Nephron (organoid): ENCODE results near the gene HP1BP3.
"Not testable (repeated sequence)": the region's sequence is repeated elsewhere in the genome, so short reads cannot be mapped to it uniquely, and the experiment has no call there.

ENCODE experiments used
- H3K27ac Mint-ChIP-seq, 3 experiments: 2 replicates each; pipeline ENCODE4 v1.8.0; 2020; ENCODE audit warnings: mixed read lengths in 3 of 3, mild to moderate bottlenecking in 2 of 3, moderate library complexity in 1 of 3
- H3K27me3 Mint-ChIP-seq: 2 replicates; pipeline ENCODE4 v1.8.0; 2021; ENCODE audit warnings: low read depth, mild to moderate bottlenecking, moderate library complexity, mixed read lengths
- H3K36me3 Mint-ChIP-seq: 2 replicates; pipeline ENCODE4 v1.8.0; 2020; ENCODE audit warnings: low read depth, mixed read lengths
- H3K4me1 Mint-ChIP-seq: 2 replicates; pipeline ENCODE4 v1.8.0; 2020; ENCODE audit warnings: mixed read lengths
- H3K4me3 Mint-ChIP-seq, 3 experiments: 2 replicates each; pipeline ENCODE4 v1.8.0; 2020; ENCODE audit warnings: mild to moderate bottlenecking in 3 of 3, mixed read lengths in 3 of 3, moderate library complexity in 2 of 3
- H3K9me3 Mint-ChIP-seq: 2 replicates; pipeline ENCODE4 v1.8.0; 2020; ENCODE audit warnings: mixed read lengths
- TF ChIP-seq, protein P1 (sequence below), 3 experiments: fragments of 200-600 bp; sonication (generic); IDR thresholded peaks; one replicate each; pipeline ENCODE4 v1.5.0; 2021; ENCODE audit warnings: antibody characterized with exemption in 3 of 3; ENCODE audit not compliant: unreplicated experiment in 3 of 3

The HP1BP3 gene

DNA sequence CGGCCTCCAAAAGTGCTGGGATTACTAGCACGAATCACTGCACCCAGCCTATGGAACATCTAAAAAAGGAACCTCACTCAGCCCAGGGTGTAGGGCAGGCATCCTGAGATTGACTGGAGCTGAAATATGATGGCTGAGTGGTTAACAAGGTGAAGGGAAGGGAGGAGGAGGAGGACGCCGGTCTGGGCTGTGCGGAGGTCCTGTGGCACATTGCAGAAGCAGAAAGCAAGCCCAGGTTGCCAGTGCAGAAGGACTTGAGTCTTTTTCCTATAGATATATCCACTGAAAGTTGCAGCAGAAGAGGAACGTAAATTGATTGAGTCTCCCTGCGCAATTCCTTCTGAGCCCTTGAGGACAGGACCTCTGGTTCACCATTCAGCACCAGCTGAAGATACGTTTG lies 67.8 kb downstream of the HP1BP3 start:
- Mint-ChIP-seq H3K27ac (no peak overlapping the region), H3K4me1 (no peaks in the 10 kb centered on the region), H3K9me3 (no peaks in the 10 kb centered on the region), H3K27me3 (peaks cover 54% of the 10 kb centered on the region), H3K36me3 (no peaks in the 10 kb centered on the region), H3K4me3 (peak overlapping the region; percentile 76 to 81 (median 79))
- TF ChIP-seq, protein P1, sequence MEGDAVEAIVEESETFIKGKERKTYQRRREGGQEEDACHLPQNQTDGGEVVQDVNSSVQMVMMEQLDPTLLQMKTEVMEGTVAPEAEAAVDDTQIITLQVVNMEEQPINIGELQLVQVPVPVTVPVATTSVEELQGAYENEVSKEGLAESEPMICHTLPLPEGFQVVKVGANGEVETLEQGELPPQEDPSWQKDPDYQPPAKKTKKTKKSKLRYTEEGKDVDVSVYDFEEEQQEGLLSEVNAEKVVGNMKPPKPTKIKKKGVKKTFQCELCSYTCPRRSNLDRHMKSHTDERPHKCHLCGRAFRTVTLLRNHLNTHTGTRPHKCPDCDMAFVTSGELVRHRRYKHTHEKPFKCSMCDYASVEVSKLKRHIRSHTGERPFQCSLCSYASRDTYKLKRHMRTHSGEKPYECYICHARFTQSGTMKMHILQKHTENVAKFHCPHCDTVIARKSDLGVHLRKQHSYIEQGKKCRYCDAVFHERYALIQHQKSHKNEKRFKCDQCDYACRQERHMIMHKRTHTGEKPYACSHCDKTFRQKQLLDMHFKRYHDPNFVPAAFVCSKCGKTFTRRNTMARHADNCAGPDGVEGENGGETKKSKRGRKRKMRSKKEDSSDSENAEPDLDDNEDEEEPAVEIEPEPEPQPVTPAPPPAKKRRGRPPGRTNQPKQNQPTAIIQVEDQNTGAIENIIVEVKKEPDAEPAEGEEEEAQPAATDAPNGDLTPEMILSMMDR (IDR thresholded peaks at IDR 0.05; ENCODE audit: unreplicated experiment in 3 of 3): no peak

DNA sequence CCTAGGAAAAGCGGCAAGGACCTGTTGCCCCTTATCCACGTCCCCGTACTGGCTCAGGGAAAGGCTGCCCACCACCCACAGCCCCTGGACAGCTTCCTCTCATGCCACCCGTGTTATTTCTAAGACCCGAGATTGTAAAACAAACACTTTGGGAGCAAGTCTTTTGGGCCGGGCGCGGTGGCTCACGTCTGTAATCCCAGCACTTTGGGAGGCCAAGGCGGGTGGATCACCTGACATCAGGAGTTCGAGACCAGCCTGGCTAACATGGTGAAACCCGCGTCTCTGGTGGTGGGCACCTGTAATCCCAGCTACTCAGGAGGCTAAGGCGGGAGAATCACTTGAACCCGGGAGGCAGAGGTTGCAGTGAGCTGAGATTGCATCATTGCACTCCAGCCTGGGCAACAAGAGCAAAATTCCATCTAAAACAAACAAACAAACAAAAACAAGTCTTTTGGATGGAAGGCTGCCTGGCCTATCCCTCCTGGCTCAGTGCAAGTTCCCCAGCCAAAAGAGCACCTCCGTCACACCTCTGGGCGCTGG lies 68.7 kb downstream of the HP1BP3 start:
- H3K4me1 Mint-ChIP-seq, H3K36me3 Mint-ChIP-seq, H3K27ac Mint-ChIP-seq, H3K9me3 Mint-ChIP-seq: not testable (repeated sequence)
- H3K27me3 Mint-ChIP-seq: peaks cover 54% of the 10 kb centered on the region
- H3K4me3 Mint-ChIP-seq: peak overlapping the region; percentile 76 to 81 (median 79)

DNA sequence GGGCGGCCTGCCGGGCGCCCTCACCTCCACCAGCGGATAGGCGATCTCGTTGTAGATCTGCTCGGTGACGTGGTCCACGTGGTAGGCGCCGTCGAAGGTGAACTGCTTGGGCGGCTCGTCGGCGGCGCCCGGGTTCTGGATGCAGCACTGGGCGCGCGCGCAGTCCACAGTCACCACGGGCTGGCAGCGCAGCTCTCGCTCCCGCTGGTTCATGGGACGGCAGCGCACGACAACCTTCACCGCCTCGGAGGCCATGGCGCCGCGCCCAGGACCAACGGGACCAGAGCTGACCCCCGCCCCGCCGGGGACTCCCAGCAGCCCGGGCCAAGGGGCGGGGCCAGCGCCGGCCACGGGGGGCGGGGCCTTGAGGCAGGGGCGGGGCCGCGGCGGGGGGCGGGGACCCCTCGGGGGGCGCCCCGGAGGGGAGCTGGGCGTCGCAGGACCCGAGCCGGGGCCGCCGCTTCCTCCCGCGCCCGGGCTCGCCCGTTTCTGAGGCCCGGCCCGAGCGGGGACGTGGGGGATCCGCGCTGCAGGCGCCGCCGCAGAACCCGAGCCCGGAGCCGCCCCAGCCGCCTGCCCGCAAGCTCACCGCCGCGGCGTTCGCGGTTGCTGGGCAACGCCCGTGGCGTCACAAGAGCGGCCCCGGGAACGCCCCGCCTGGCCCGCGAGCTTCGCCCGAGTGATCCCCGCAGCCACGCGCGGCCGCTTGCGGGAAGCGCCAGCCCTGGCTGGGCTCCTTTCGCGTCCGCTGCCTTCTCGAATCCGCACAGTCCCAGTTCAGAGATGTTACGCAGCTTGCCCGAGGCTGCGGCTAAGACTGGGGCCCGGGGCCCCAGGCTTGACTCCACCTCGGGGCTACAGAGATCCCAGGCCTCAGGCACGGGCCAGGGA lies 69.4 kb downstream of the HP1BP3 start, which contains the start of gene KIF17:
KIF17 (minus strand) TSS at position 556 of the 891 bp plus-strand sequence; CDS start at position 255, 301 bp downstream.
- Mint-ChIP-seq H3K27ac (no peak within 1 kb of the TSS), H3K36me3 (no peaks in the 10 kb centered on the region), H3K27me3 (peaks cover 54% of the 10 kb centered on the region), H3K4me3 (peak within 1 kb of the TSS; percentile 79 to 81 (median 79)), H3K9me3 (no peaks in the 10 kb centered on the region), H3K4me1 (no peaks in the 10 kb centered on the region)
- TF ChIP-seq, protein P1 (IDR thresholded peaks at IDR 0.05; ENCODE audit: unreplicated experiment in 3 of 3): no peak

DNA sequence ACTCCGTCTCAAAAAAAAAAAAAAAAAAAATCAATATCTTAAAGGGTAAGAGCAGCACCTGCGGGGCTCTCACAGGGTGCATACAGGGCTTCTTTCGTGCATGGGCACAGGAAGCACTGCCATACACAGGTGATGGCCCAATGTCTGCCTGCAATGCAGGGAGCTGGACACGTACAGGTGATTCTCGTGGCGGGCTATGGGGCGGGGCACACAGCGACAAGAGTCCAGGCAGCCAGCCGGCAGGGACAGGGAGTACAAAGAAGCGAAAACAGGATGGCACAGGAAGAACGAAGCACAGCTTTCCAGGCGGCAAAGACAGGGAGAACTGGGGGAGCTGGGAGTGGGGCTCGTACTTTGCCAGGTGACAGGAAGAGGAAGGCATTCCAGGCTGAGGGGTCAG lies 70.9 kb downstream of the HP1BP3 start:
- peak overlapping the region; percentile 65 to 79 (median 76) for H3K4me3 Mint-ChIP-seq
- H3K27me3 Mint-ChIP-seq: peaks cover 49% of the 10 kb centered on the region
- H3K9me3 Mint-ChIP-seq: no peaks in the 10 kb centered on the region
- no peaks in the 10 kb centered on the region for H3K36me3 Mint-ChIP-seq
- peak overlapping the region in 1 of 3 experiments; percentile 30 for H3K27ac Mint-ChIP-seq
- TF ChIP-seq, protein P1 (IDR thresholded peaks at IDR 0.05; ENCODE audit: unreplicated experiment in 3 of 3): no peak
- H3K4me1 Mint-ChIP-seq: peaks cover 6% of the 10 kb centered on the region

DNA sequence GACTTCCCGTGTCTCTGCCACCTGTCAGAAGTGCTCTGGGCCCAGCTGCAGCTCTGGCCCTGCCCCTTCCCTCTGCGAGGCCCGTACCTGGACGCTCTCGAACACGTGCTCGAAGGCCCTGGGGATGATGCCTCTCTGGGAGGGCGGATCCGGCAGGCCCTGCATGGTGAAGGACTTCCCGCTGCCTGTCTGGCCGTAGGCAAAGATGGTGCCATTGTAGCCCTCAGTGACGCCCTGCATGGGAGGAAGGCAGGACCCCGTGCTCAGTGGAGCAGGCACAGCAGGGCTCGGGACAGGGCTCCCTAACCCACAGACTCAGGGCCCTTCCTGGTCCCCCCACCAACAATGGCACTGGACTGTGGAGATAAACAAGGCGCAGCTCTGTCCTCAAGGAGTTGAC lies 71.7 kb downstream of the HP1BP3 start:
- Mint-ChIP-seq H3K27me3 (peaks cover 43% of the 10 kb centered on the region), H3K4me1 (peaks cover 12% of the 10 kb centered on the region), H3K4me3 (peak overlapping the region; percentile 21 to 76 (median 38)), H3K27ac (no peak overlapping the region), H3K9me3 (no peaks in the 10 kb centered on the region), H3K36me3 (no peaks in the 10 kb centered on the region)
- TF ChIP-seq, protein P1 (IDR thresholded peaks at IDR 0.05; ENCODE audit: unreplicated experiment in 3 of 3): no peak

DNA sequence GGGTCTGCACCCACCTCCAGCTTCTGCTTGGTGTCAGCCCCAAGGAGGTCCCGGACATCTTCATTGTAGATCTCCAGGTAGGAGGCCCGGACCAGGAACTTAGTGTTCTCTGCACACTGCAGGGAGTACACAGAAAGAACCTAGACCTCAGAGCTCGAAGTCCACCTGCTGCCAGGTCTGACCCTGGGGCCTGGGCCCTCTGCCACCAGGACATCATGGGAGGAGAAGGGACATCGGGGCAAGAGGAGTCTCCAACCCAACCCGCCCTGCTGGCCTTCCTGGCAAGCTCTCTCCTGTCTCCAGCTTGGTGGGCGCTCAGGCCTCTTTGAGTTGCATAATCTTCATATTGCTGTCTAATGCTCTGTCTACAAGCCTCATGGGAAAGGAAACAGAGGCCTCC lies 73.7 kb downstream of the HP1BP3 start:
- Mint-ChIP-seq H3K9me3 (no peaks in the 10 kb centered on the region), H3K4me1 (peaks cover 16% of the 10 kb centered on the region), H3K4me3 (no peak overlapping the region), H3K27me3 (peaks cover 26% of the 10 kb centered on the region), H3K36me3 (no peaks in the 10 kb centered on the region), H3K27ac (no peak overlapping the region)
- TF ChIP-seq, protein P1 (IDR thresholded peaks at IDR 0.05; ENCODE audit: unreplicated experiment in 3 of 3): no peak
